ENCODE results near the gene KLHL29. TPM values are rescaled to one million over a fixed set of nuclear protein-coding genes. Genes with fewer than 3 reads are reported as not detected.

KLHL29 gene
- total and polyA plus RNA-seq, 2 of the 13 experiments (the other 11 are each of a cell fraction or from before 2014, with no cell fraction given): 0.01 TPM; not detected in 1

- intact Hi-C loops (cut with micrococcal nuclease; ENCODE audit: unreplicated experiment): loop anchor here (5.0 kb wide), 2 partner anchors 153 to 548 kb away; no protein-coding TSS in a partner anchor
- in situ Hi-C loops (cut with HindIII; ENCODE audit: extremely low pct_ligation_motif_present, low pct_unique_long_range_greater_than_20kb): no loop called here
- Histone ChIP-seq H3K4me2 (ENCODE audit: low read depth, low read length) (no peak overlapping the region), H3K9ac (ENCODE audit: insufficient read depth, low read depth, low read length) (no peak overlapping the region), H3K9me3 (ENCODE audit: low read length) (no peaks in the 10 kb centered on the region), H3K27me3 (ENCODE audit: control insufficient read depth in 1 of 2, insufficient read depth in 2 of 2, low read length in 2 of 2) (peaks cover 0 to 8% of the 10 kb centered on the region in 2 experiments; a peak in 3 of 5 replicates), H3K27ac (ENCODE audit: extremely low read length, insufficient read depth, low read length) (no peak overlapping the region), H3K79me2 (ENCODE audit: insufficient read depth, low read length) (no peaks in the 10 kb centered on the region), H4K20me1 (ENCODE audit: insufficient read depth, low read length) (no peaks in the 10 kb centered on the region), H3K36me3 (replicated peaks in 1 of 2; ENCODE audit: control insufficient read depth in 1 of 2, insufficient read depth in 2 of 2, low read length in 2 of 2) (no peaks in the 10 kb centered on the region), H3K4me3 (replicated peaks in 1 of 3; ENCODE audit: insufficient read depth in 1 of 3, low read depth in 2 of 3, low read length in 3 of 3) (no peak overlapping the region), H2AFZ (ENCODE audit: low read length) (no peak overlapping the region), H3K4me1 (ENCODE audit: insufficient read depth, low read length) (no peaks in the 10 kb centered on the region)
- no TSS peak for BruUV-seq (replicated peaks)
- TF ChIP-seq, protein P1, sequence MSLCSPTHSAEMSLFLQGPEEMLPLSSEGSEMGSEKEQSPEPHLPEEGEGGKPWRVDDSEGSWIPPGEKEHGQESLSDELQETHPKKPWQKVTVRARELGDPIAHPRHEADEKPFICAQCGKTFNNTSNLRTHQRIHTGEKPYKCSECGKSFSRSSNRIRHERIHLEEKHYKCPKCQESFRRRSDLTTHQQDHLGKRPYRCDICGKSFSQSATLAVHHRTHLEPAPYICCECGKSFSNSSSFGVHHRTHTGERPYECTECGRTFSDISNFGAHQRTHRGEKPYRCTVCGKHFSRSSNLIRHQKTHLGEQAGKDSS (CRISPR knock-in tag; IDR thresholded peaks at IDR 0.05; ENCODE audit: borderline replicate concordance, low read depth): no peak
- ChIA-PET POLR2A (no interaction called here), CTCF (ENCODE audit: low intra/inter-chr PET ratio, low total read pairs) (no interaction called here)
- WGBS (ENCODE audit: low lambda C conversion rate): 65% methylated on average over 16 of the region's 16 CpGs
- DNase-seq (ENCODE audit: low spot score): no peak
- no peak for ATAC-seq
- no peak for FAIRE-seq
These were observed 34.8 kb upstream of the KLHL29 start for GRCh38 chr2:23350041-23350791.

DNA sequence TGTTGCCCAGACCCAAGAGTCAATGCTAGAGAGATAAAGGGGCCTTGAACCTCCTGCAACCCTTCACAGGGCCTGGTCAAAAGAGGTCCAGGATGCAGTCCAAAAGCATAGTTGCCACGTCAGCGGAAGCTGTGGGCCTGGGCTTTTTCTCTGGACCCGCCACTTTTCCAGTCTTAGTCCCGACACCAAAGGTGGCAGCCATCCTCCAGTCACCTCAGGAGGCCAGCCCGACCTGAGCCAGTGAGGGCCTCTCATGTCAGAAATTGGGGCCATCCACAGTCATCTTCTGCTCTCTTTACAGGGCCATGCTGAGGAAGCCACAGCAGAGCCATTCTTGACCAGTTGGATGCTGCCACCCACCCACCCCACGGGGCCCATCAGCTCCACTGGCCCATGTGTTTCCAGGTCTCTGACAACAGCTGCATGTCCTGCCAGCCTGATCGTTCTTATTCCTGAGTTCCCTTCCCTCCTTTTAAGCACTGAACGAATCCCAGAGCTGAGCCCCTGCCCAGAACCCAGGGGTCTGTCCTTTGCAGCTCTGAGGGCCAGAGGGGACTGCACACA is 34.1 kb upstream of the KLHL29 start:
- H3K27me3 ChIP-seq (ENCODE audit: control insufficient read depth in 1 of 2, insufficient read depth in 2 of 2, low read length in 2 of 2): peaks cover 0 to 8% of the 10 kb centered on the region in 2 experiments; a peak in 3 of 5 replicates
- H3K79me2 ChIP-seq (ENCODE audit: insufficient read depth, low read length): no peaks in the 10 kb centered on the region
- no TSS peak for BruUV-seq (replicated peaks)
- ChIA-PET CTCF (ENCODE audit: low intra/inter-chr PET ratio, low total read pairs) (no interaction called here), POLR2A (no interaction called here)
- H3K36me3 ChIP-seq (replicated peaks in 1 of 2; ENCODE audit: control insufficient read depth in 1 of 2, insufficient read depth in 2 of 2, low read length in 2 of 2): no peaks in the 10 kb centered on the region
- no peaks in the 10 kb centered on the region for H4K20me1 ChIP-seq (ENCODE audit: insufficient read depth, low read length)
- TF ChIP-seq KMT2B (CRISPR knock-in tag; IDR thresholded peaks at IDR 0.05) (no peak), RAD51 (IDR thresholded peaks at IDR 0.05; ENCODE audit: borderline replicate concordance) (no peak), MAFK (conservative IDR thresholded peaks at IDR 0.05 in 1 of 2, IDR thresholded peaks at IDR 0.05 in 1 of 2; ENCODE audit: low read length in 2 of 2) (peak; percentile 11 to 55; a peak in 1 of 4 replicates), MAFF (IDR thresholded peaks at IDR 0.05; ENCODE audit: low read depth, low read length) (0 out of 2 replicates have a peak, but pooled peaks have one; percentile 3), MTA3 (CRISPR knock-in tag; IDR thresholded peaks at IDR 0.05) (no peak), KMT2A (CRISPR knock-in tag; IDR thresholded peaks at IDR 0.05) (no peak), ATF7-NPFF (CRISPR knock-in tag; IDR thresholded peaks at IDR 0.05; ENCODE audit: low read depth) (0 out of 2 replicates have a peak, but pooled peaks have one; percentile 35), ZNF576 (CRISPR knock-in tag; IDR thresholded peaks at IDR 0.05) (no peak)
- TF ChIP-seq, protein P2, sequence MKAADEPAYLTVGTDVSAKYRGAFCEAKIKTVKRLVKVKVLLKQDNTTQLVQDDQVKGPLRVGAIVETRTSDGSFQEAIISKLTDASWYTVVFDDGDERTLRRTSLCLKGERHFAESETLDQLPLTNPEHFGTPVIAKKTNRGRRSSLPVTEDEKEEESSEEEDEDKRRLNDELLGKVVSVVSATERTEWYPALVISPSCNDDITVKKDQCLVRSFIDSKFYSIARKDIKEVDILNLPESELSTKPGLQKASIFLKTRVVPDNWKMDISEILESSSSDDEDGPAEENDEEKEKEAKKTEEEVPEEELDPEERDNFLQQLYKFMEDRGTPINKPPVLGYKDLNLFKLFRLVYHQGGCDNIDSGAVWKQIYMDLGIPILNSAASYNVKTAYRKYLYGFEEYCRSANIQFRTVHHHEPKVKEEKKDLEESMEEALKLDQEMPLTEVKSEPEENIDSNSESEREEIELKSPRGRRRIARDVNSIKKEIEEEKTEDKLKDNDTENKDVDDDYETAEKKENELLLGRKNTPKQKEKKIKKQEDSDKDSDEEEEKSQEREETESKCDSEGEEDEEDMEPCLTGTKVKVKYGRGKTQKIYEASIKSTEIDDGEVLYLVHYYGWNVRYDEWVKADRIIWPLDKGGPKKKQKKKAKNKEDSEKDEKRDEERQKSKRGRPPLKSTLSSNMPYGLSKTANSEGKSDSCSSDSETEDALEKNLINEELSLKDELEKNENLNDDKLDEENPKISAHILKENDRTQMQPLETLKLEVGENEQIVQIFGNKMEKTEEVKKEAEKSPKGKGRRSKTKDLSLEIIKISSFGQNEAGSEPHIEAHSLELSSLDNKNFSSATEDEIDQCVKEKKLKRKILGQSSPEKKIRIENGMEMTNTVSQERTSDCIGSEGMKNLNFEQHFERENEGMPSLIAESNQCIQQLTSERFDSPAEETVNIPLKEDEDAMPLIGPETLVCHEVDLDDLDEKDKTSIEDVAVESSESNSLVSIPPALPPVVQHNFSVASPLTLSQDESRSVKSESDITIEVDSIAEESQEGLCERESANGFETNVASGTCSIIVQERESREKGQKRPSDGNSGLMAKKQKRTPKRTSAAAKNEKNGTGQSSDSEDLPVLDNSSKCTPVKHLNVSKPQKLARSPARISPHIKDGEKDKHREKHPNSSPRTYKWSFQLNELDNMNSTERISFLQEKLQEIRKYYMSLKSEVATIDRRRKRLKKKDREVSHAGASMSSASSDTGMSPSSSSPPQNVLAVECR (CRISPR knock-in tag; IDR thresholded peaks at IDR 0.05; ENCODE audit: borderline replicate concordance): 0 out of 2 replicates have a peak, but pooled peaks have one; percentile 3
- DNase-seq (ENCODE audit: low spot score) (no peak), ATAC-seq (no peak; the same call in 1 of the 3 replicates), FAIRE-seq (no peak)
- in situ Hi-C loops (cut with HindIII; ENCODE audit: extremely low pct_ligation_motif_present, low pct_unique_long_range_greater_than_20kb) (no loop called here), intact Hi-C loops (cut with micrococcal nuclease; ENCODE audit: unreplicated experiment) (loop anchor here (5.0 kb wide), 2 partner anchors 154 to 549 kb away; no protein-coding TSS in a partner anchor)
- H2AFZ ChIP-seq (ENCODE audit: low read length): no peak overlapping the region
- H3K4me1 ChIP-seq (ENCODE audit: insufficient read depth, low read length): no peaks in the 10 kb centered on the region
- no peaks in the 10 kb centered on the region for H3K9me3 ChIP-seq (ENCODE audit: low read length)
- 71% methylated on average over 4 of the region's 8 CpGs for WGBS (ENCODE audit: low lambda C conversion rate)
- no peak overlapping the region for H3K4me2 ChIP-seq (ENCODE audit: low read depth, low read length)
- H3K4me3 ChIP-seq (replicated peaks in 1 of 3; ENCODE audit: insufficient read depth in 1 of 3, low read depth in 2 of 3, low read length in 3 of 3): no peak overlapping the region
- no peak overlapping the region for H3K9ac ChIP-seq (ENCODE audit: insufficient read depth, low read depth, low read length)
- no peak overlapping the region for H3K27ac ChIP-seq (ENCODE audit: extremely low read length, insufficient read depth, low read length)

Data from HepG2 (cell line).